ENCODE results near the gene KLHL35.

The KLHL35 gene

DNA sequence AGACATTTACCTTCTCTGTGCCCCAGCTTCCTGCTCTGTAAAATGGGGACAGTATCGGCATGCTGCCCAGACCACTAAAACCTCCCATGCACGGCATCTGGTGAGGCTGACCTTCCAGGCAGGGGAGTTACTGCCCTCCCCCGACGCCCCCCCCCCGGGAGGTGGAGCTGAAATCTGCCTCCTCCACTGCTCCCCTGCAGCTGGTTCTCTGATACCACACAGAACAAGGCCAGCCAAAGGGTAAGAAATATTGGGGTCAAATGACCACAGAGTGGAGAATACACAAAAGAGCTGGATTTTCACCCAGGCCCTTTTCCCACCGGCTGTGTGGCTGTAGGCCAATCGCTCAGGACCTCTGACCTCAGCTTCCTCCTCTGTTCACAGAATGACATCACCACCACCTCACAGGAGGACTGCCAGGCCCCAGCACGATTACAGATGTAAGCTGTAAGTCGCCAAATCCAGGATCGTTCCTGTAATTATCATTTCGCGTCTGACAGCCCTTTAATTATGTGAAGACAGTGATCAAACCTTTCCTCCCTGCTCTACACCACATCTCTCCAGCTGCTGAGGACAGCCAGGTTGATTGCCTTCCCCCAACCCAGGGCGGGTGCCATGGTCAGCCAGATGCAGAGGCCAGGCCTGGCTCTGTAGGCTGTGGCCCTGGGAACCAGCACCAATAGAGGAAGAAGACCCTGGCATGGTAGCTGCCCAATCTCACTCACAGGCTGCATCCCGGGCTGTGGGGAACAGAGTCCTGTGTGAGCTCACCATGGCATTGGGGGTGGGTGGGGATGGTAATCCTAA is 35.7 kb upstream of the KLHL35 start:
- no peak for DNase-seq

DNA sequence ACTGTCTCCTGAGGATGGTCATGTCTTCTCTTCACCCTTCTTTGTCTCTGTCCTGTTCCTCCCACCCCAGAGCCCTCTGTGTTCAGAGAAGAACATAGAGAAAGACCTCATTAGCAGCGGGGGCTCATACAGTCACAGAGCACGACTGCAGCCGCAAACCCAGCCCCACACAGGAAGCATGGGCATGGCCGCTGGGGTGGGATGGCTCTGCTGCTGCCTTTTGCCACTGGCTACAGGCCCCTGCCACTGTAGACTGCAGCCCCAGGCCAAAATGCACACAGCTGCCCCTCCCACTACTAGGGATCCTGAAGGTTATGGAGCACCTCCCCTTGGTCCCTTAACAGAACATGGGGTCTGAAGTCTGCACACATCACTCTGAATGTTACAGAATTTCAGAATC is 34.9 kb upstream of the KLHL35 start:
- no peak for DNase-seq

DNA sequence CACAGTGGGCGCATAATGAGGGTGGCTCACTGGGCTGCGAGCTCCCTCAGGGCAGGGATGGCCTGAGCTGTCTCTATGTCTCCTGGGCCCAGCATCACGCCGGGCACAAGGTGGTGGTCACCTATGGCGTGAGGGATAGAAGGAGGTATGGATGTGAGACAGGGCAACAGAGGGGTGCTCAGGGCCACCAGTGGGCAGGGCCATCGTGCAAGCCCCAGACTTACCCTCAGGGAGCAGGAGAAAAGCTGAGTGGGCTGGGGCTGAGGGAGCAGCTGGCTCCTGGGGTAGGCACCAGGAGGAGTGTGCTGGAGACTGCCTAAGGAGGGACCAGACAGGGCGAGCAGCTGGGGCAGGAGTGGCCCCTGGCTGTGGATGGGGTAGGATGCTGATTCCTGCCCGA is 34.3 kb upstream of the KLHL35 start:
- no peak for DNase-seq

DNA sequence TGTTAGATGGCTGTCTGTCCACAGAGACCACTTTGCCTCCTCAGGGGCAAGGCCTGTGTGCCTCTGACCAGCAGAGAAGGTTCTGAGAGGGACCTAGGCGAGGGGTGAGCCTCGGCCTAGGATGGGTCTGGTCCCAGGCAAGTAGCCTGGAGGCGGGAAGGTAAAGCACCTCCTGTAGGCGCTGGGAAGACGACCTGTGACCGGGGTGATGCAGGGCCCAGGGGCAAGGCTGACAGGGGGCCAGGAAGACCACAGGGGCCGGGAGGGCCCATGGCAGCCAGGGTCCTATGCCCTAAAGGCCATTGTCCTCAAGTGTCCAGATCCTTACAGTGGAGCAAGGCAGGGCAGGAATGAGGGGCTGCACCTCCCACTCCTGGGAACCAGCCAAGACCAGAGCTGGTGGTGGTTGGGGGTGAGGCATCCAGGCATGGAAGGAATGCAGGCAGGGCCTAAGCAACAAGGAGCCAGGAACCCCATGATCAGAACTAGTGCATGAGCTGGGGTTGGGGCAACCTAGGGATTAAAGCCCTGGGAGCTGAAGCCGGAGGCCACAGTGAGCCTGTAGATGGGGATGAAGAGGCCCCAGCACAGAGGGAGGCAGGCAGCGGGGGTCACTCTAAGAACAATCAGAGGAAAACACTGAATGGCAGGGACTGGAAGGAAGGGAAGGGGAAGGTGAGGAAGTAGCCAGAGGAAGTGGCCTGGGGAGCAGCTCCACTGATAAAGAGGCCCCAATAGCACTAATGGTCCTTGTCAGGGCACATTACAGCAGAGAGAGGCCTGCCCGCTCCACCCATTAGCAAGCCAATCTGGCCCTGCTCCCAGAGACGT is 32.9 kb upstream of the KLHL35 start:
- no peak for DNase-seq

DNA sequence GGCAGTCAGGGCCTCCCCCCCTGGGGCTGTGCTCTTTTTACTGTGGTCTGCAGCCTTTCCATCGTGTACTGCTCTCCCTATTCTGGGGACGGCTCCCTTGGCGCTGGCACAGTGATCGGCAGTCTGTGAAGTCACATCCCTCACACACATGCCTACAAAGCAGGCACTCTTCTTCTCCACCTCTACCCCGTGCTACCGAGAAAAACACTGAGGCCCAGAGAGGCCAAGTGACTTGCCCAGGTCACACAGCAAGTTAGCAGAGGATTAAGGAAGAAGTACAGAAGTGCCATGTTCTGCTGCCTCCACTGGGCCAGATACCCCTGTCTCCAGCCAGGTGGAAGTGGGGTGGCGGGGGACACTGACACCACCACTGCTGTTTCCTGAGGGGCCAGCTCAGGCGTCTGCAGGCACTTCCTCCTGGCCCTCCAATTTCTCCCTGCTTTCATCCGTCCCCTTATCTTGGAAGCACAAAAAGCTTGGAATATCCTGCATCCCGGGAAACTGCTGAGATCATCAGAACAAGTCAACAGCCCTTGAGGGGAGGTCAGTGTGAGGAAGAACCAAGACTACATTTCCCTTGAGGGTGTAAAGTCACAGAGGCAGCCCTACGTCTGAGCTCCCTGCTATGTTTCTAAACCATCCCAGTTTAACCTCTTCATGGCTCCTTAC is 30.2 kb upstream of the KLHL35 start:
- DNase-seq = no peak

DNA sequence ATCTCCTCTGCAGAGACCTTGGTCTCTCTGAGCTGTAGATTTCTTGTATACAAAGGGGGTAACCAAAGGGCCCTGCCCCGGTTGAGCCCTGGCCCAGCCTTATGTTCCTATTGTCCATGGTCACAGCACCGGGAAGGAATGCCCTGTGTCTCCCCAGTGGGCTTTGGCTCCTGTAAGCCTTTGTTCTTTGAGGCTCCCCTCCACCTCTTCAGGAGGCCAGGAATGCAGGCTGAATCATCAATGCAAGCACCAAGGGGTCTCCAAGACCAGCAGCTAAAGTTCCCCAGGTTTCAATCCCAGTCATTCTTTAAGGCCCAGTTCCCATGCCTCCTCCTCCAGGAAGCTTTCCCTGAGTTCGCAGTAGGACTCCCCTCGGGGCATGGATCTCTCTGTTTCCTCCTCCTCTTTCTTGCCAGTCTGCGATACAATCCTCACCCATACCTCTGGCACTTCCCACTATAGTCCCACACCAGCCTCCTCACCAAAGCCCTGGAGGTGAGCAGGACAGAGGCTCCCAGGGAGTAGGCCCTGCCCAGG is 29.2 kb upstream of the KLHL35 start:
- no peak for DNase-seq

DNA sequence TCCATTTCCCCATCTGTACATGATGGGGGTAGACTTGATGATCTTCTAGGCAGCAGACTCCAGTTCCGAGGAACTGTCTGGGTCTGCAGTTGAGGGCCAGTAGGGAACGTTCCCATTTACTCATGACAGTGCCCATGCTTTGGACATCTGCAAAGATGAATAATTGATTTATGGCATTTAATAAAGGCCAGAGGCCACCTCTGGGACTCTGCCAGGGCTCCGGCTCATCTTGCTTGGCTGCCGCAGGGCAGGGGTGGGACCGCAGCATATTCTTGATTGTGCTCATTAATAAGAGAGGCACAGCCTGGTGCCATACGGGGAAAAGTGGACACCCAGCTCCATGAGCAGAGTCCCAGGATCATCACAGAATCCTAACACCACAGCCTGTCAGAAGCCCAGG is 28.1 kb upstream of the KLHL35 start:
- DNase-seq = no peak

DNA sequence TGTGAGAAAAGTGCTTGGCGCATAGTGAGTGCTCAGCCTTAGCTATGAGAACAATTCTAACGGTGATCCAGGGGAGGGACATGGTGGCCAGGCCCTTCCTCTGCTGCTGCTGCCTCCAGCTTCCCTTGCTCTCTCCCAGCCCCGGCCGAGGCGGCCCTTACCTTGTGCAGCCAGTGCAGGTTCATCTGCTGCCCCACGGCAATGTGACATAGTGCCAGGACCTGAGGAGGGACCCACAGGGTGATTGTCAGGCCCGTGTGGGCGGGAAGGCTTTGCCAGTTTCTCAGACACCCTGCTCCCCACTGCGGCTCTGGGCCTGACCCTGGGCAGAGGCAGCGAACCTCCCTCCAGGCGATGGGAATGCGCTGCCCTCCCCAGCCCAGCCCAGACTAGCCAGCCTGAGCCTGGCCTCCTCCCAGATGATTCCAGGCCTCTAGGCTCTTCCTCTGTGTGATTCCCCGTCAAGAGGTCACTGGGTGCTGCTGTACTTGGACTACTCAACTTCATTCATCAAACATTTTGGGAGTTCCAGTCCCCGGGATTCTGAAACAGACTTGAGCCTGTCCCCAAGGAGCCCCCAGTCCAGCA is 23.7 kb upstream of the KLHL35 start:
- no peak for DNase-seq

DNA sequence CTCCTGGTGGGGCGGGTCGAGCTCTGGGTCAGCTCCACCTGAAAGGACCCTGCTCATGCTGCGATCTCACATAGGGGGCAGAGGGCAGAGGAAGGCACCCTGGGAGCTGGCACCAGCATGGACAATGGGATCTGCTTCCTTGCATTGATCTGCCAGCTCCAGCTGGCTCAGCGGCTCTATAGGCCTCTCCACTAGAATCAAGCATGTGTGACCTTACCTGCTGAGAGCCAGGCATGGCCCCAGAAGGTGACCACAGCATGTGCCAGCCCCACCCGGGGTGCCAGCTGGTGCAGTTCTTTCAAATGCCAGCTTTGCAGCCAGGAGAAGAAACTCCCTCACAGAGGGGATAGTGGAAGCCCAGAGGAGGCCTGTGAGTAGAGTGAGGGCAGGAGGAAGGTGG is 22.0 kb upstream of the KLHL35 start:
- no peak for DNase-seq

DNA sequence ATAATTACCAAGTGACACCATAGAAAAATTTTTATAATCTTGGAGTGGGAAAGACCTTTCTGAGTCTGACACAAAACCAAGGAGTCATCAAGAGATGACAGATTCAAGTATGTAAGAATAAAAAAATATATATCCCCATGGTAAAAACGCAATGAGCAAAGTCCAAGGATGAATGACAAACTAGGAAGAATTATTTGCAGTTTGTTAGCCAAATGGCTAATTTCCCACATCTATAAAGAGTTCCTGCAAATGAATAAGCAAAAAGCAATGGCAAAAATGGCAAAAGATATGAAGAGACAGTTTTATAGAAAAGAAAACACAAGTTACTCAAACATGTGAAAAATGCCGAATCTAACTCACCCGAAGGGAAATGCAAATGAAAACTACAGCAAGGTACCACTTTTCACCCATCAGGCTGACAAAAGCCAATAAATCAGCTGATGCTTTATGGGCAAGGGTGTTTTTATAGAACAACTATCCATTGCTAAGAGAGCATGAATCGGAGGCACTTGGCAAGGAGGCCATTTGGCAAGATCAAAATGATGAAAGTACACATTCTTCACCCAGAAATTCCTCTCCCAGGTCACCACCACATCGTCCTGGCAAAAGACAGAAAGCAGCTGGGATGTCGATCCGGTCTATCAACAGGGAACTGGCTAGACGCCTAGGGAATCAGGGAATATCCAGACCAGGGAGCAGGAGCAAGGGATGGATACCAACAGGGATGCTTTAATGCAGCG is 21.1 kb upstream of the KLHL35 start:
- no peak for DNase-seq

DNA sequence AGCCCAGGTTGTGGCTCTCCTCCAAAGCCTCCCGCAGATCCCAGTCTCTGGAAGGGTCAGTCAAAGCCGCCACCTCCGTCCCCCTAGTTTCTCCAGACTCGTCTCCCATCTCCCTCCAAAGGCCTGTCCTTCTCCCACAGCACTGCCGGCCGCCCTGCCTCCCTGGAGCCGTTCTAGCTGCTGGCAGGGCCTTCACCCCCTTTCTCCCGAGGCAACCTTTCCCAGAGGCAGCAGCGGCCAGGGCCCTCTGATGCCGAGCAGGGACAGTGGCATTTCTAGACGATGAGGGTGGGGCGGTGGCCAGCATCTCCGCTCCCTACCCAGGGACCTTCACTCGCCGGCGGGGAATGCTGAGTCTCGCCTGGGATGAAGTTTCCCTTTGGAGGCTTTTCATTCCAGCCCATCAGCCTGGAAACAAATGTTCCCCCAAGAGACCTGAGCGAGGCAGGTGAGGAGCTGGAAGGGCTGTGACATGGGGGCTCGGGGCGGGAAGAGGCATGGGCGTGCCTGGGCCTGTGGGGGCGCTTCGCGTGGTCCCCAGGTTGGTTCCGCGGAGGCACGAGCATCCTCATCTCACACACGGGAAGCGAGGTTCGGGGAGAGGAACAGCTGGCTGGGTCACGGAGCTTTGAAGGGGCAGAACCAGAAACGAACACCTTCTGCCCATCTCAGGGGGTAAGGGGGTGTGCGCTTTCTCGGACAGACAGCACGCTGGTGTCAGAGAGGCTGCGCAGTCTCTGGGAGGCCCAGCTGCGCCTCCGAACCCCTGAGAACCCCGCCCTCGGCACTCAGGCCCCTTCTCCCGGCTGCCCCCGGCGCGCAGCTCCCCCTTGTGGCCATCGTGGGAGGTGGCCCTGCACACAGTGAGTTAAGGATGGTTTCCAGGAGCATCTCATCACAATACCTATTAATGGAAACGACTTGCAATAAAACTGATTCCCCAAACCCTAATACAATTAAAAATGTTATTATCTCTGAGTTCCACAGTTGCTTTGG is 18.1 kb upstream of the KLHL35 start:
- peak; percentile 79 for DNase-seq

DNA sequence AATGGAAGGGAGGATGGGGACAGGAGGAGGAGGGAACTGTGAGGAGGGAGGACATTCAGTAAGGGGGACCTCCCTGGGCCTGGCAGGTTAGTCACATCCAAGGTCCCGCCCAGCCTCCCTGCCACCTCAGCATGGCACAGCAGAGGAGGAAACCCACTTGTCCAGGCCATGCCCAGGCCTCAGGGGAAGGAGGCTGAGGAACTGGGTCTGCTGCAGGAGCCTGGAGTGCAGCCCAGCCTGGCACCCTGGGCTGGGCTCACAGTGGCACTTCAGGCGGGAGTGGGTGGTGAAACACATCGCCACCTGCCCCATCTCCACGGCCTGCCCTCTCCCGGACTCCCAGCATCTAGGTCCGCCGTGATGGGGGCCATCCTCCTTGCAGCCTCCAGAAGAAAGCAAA is 17.2 kb upstream of the KLHL35 start:
- DNase-seq = no peak

DNA sequence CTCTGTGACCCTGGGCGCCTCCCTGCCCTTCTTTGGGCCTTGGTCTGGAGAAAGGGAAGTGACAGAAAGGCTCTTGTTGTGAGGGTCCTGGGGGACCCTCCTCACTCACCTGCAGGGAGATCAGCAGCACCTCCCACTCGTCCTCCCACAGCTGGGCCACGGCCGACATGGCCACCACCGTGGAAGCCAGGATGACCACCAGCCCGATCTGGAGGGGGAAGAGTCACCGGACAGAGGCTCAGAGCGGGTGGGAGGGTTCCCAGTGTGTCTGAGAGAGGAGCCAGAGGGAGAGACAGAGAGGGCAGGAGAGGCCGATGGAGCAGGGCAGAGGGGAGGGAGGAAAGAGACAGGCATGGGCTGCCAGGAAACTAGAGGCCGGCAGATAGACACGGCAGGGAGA is 16.8 kb upstream of the KLHL35 start:
- DNase-seq = no peak

DNA sequence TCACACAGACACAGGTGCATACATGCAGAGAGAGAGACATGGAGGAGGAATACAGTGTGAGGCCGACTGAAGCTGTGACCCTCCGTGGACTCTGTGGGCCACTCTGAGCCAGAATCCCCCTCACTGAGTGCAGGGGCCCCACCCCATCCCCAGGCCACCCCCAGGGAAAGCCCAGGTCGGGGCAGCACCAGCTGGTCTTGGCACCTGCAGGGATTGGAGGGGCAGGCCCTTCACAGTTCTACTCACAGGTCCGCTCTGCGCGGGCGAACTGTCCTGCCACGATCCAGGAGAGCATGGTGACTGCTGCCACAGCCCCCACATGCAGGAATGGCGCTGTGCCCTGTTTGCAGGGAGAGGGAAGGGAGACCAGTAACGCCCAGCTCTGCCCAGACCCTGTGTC is 16.3 kb upstream of the KLHL35 start:
- no peak for DNase-seq

DNA sequence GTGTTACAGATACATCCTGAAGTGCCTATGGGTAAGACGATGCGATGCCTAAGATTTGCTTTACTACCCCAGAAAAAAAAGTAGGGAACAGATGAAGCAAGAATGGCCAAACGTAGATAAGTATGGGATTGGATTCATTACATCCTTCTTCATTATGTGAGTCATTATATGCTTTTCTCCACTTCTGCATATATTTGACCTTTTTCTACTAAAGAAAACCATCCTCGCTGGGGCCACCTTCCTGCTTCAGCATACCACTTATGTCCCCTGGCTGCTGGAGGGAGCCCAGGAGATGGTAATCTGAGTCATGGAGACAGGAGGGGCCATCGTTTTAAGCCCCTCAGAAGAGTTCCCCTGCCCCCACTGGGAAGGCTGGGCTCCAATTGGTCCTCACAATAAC is 14.4 kb upstream of the KLHL35 start:
- DNase-seq = no peak

DNA sequence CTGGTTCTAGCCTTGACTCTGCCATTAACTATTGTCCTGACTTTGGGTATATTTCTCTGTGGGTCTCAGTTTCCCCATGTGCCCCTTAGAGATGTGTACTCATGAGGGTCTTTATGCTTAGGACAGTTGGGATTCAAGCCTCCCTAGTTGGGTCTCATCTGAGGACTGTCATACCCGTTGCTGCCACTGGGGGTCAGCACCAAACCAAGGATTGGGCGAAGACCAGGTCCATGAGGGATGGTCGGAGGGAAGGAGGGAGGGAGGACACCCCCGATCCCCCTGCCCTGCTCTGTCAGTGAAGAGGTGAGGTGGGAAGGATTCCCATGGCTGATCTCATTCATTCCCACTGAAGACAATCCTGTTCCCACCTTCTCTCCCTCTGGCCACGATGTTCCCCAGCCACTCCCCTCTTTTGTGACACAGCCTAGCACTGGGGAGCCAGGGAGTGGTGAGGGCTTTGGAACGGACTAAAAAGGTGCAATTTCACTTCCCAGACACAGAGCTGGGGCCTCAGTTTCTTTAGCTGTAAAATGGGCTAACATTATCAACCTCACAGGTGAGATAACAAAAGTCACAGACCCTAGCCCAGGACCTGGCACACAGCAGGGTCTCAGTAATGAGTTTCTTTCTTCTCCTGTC is 12.4 kb upstream of the KLHL35 start:
- DNase-seq = no peak

DNA sequence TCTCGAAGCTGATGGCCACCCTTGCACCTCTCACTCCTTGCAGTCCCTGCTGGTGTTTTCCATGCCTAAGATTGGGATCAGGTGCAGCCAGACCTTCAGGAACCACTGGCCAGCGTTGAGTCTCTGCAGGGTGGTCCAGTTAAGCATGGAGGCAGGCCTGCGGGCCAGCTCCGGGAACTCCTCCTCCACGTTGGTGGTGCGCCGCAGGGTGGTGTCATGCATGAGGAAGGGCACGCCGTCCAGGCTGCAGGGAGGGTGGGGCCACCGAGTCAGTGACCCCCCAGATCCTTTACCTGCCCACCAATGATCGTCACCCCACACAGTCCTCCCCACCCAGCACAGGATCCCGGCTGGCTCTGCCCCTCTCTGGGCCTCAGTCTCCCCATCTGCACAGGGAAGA is 10.0 kb upstream of the KLHL35 start:
- DNase-seq = no peak

DNA sequence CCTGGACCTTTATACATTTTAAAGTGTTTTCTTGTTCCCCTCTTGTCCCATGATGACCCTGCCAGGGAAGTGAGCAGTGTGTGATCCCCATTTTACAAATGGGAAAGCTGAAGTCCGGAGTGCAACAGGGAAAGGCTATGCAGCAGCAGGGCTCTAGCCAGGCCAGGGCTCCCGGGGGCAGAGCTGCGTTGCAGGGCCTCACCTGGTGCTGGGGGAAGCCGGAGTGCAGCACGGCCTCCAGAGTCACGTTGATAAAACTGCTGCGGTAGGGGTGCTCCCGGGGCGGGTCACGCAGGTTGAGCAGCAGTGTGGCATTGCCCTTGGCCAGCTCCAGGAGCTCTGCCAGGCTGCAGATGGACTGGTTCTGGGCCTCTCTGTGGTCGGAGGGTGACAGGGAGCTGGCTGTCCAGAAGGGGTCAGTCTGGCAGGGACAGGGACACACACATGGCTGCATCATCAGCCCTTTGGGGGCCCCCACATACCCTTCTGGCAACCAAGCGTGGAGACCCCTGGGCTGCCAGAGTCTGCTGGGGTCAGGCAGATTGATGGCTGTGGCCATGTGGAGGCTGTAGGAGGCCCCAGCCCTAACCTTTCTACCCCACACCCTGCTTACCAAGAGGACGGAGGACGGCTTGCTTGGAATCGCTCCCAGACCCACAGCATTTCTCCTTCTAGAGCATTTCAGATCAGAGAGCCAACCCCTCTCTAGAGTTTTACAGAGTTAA is 9.3 kb upstream of the KLHL35 start:
- no peak for DNase-seq

DNA sequence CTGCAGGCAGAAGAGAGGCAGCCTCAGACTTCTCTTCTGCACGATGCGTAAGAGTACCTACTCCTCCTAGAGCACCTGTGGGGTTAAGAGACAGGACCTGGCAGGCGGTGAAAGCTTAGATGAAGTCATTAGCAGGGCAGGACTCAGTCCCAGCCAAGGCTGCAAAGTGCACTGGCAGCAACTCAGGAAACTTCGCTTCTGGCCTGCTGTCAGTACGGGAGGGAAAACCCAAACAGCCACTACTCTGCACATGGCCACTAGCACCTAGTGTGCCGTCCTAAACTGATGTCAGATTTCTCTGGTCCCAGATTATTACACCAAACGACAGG is 8.8 kb upstream of the KLHL35 start:
- no peak for DNase-seq

Data from NCI-H2171 treated with DMSO at 0.1 percent for 48 hours (cell line).